ENCODE measurements around the gene NSUN2.
"Not testable (repeated sequence)": the region's sequence is repeated elsewhere in the genome, so short reads cannot be mapped to it uniquely, and the experiment has no call there.

Gene NSUN2

GRCh38 chr5:6632888-6633468 is at the start of gene NSUN2, which contains the start of gene SRD5A1:
TSS of gene NSUN2 (minus strand) at chr5:6633044. CDS start at chr5:6632979, 65 bp downstream.
TSS of gene SRD5A1 (plus strand) at chr5:6633440. CDS start at chr5:6633577, 137 bp downstream.
- peak; percentile 91 for DNase-seq (ENCODE audit: low read depth)

GRCh38 chr5:6682239-6682638 is 49.4 kb upstream of the NSUN2 start:
- DNase-seq (ENCODE audit: low read depth), result no peak

- DNase-seq (ENCODE audit: low read depth), result no peak
These were observed 48.8 kb upstream of the NSUN2 start for GRCh38 chr5:6681682-6682081.

DNA sequence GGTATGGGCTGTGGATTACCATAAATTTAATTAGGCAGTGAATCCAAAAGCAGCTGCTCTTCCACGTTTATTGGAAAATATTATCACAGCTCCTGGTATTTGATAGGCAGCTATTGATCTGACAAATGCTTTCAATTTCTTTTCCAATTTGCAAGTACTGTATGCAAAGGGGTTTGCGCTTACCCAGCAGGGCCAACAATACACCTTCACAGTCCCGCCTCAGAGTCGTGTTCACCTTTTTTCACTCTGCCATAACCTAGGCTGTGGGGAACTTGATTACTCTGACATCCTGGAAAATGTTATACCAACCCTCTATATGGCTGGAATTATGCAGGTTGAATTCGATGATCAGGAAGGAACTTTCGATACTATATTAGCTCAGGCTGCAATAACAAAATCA is 48.1 kb upstream of the NSUN2 start:
- DNase-seq (ENCODE audit: low read depth), result no peak

GRCh38 chr5:6678385-6678784 is 45.5 kb upstream of the NSUN2 start:
- no peak for DNase-seq (ENCODE audit: low read depth)

DNA sequence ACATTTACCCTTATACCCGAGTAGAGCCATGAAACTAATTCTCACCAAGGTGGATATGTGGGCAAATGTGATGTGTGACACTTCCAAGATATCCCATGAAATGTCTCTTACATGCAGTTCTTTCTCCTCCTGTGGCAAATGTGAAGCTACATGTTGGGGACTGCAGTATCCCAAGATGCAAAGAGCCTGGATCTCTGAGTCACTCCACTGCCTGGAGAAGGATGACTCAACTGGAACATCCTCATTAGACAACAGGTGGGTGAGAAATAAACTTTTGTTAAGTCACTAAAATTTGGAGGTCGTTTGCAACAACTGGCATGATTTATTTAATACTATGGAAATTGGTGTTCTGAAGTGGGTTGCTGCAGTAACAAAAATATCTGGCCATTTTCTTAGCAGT is 43.9 kb upstream of the NSUN2 start:
- no peak for DNase-seq (ENCODE audit: low read depth)

GRCh38 chr5:6675784-6676491 is 43.1 kb upstream of the NSUN2 start:
- no peak for DNase-seq (ENCODE audit: low read depth)

DNA sequence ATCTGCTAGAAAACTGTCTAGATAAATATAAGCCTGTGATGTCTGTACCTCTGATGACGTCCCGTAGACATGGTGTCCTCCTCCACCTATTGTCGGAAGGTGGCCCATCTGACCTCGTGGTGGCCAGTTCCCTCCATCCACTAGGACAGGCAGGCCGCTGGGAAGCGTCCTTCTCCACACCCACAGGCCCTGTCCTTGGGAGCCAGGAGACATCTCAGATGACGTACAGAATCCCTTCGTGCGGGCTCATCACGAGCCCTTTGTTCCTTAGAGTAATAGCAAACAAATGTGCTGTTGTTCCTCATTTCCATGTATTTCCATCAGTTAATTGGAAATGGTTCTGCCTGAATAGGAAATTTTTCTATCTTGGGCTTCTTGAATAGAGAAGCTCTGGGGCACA is 42.0 kb upstream of the NSUN2 start:
- no peak for DNase-seq (ENCODE audit: low read depth)

- no peak for DNase-seq (ENCODE audit: low read depth)
These were observed 41.6 kb upstream of the NSUN2 start for GRCh38 chr5:6674421-6674820.

GRCh38 chr5:6673963-6674362 is 41.1 kb upstream of the NSUN2 start:
- no peak for DNase-seq (ENCODE audit: low read depth)

- no peak for DNase-seq (ENCODE audit: low read depth)
These were observed 40.2 kb upstream of the NSUN2 start for GRCh38 chr5:6673031-6673430.

GRCh38 chr5:6668717-6669116 is 35.9 kb upstream of the NSUN2 start:
- not testable (repeated sequence) for DNase-seq (ENCODE audit: low read depth)

DNA sequence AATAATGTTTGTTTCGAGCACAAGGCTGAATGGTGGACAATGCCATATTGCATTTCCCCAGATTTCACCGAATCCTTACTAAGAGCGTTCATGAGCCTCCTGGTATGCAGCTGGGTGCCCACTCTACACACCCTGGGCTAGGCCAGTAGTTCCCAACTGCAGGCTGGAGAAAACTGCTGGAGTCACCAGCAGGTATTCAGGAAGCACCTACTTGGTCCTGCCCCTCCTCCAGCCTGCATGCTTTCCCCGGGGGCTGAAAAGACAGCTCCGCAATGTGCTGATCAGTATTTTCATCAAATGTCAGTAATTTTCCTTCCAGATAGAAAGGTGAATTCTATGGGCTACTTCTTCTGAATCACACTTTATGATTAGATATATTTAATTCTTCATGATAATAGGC is 34.8 kb upstream of the NSUN2 start:
- no peak for DNase-seq (ENCODE audit: low read depth)

DNA sequence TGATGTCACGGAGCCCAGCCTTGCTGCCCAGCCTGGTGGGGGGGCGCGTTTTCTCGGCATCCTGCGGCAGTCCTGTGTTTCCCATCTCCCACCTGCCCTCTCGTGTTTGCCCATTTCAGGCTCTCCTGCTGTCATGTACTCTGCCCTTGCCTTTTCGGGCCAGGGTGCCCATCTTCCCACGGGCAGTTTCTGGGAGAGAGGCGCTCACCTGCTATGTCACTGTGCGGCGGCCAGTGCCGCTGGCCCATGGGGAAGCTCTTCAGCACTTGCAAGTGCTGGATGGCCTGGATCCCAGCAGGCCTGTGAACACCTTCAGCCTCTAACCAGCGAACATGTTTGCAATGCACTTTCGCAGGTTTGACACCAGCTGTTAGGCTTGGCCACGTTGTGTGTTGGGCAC is 33.9 kb upstream of the NSUN2 start:
- DNase-seq (ENCODE audit: low read depth), result no peak

- no peak for DNase-seq (ENCODE audit: low read depth)
These were observed 27.8 kb upstream of the NSUN2 start for GRCh38 chr5:6660688-6661087.

- no peak for DNase-seq (ENCODE audit: low read depth)
These were observed 27.3 kb upstream of the NSUN2 start for GRCh38 chr5:6659941-6660684.

- no peak for DNase-seq (ENCODE audit: low read depth)
These were observed 23.8 kb upstream of the NSUN2 start for GRCh38 chr5:6656680-6657079.

GRCh38 chr5:6655432-6655831 is 22.6 kb upstream of the NSUN2 start:
- DNase-seq (ENCODE audit: low read depth), result no peak

GRCh38 chr5:6652025-6652424 is 19.2 kb upstream of the NSUN2 start:
- no peak for DNase-seq (ENCODE audit: low read depth)

DNA sequence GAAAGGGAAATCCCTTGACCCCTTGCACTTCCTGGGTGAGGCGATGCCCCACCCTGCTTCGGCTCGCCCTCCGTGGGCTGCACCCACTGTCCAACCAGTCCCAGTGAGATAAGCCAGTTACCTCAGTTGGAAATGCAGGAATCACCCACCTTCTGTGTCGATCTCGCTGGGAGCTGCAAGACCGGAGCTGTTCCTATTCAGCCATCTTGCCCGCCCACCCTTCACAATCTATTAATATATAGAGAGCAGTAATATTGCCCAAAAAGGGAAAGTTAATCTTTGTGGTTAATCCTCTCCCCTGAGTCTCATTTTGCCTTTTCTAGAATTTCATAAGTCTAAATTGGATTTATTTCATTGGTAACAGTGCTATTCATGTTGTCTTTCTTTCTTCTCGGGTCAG is 16.8 kb upstream of the NSUN2 start:
- no peak for DNase-seq (ENCODE audit: low read depth)

GRCh38 chr5:6649186-6649585 is 16.3 kb upstream of the NSUN2 start:
- DNase-seq (ENCODE audit: low read depth), result no peak

GRCh38 chr5:6645571-6646362 is 12.9 kb upstream of the NSUN2 start:
- not testable (repeated sequence) for DNase-seq (ENCODE audit: low read depth)

Measured in activated T-helper 1 cell treated with Interleukin-2 at 50 U/mL for 16 hours (primary cell).